HG03457 (cell line): ENCODE results near the gene TIGD3.

ENCODE experiments used
- ATAC-seq: cut with Tn5 transposase; IDR thresholded peaks from one replicate; pipeline ENCODE4 v1.9.1; 2021; ENCODE audit warnings: moderate number of reproducible peaks; ENCODE audit not compliant: unreplicated experiment

The TIGD3 gene, protein sequence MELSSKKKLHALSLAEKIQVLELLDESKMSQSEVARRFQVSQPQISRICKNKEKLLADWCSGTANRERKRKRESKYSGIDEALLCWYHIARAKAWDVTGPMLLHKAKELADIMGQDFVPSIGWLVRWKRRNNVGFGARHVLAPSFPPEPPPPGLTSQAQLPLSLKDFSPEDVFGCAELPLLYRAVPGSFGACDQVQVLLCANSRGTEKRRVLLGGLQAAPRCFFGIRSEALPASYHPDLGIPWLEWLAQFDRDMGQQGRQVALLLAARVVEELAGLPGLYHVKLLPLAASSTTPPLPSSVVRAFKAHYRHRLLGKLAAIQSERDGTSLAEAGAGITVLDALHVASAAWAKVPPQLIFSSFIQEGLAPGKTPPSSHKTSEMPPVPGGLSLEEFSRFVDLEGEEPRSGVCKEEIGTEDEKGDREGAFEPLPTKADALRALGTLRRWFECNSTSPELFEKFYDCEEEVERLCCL

GRCh38 chr11:65354265-65355012 is at the start of gene TIGD3:
TSS of gene TIGD3 (plus strand) at chr11:65354751. CDS start at chr11:65355809, 1,058 bp downstream.
- peak; percentile 65 for ATAC-seq

DNA sequence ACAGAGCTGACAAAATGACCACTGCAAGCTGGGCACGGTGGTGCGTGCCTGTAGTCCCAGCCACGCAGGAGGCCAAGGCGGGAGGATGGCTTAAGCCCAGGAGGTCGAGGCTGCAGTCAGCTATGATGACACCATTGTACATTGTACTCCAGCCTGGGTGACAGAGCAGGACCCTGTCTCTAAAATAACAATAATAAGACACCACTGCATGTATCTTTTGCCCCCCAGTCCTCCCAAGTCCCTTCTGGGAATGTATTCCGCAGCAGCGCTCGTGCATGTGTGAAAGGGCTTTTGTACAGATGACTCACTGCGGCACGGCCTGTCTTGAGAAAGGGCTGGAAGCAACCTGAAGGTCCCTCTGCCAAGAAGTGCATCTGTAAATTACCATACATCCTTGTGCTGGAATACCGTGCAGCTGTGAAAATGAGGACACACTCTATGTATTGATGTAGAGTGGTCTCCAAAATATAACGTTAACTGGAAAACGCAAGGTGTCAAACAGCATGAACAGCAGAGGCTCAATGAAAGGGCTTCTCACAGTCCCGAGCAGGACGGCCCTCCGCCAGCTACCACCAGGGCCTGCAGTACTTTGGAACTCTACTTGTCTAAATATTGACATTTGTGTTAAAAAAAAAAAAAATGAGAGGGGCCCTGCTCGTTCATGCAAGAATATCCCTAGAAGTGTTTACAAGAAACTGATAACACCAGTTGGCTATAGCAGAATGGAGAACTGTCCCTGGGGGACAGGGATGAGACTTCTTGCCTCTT is 48.9 kb upstream of the TIGD3 start:
- no peak for ATAC-seq

- no peak for ATAC-seq
Measured at GRCh38 chr11:65307298-65308229, 47.0 kb upstream of the TIGD3 start.

DNA sequence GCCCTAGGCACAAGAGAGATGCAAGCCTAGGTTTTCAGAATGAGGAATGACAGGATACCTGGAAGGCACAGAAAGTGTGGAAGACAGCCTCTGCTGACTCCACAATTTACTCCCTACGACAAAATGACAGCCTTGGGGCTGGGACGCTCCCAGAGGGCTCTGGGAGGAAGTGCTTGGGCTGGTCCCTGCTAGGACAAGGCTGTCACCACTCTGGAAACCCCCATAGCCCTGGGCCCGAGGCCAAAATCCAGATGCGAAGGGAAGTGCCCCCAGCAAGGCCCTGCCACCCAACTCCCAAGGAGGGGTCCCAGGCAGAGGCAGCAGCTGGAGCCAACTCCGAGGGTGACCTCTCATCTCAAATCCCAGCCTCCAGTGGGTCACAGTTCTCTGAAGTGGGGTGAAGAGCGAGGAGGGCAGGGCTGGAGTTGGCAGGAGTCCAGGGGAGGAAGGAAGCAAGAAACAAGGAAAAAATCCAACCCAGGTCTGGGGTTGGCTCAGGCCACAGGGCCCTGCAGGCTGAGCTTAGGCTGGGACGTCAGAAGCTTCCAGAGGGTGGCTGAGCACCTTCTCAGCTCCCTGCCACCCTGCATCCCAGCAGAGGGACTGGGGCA is 46.2 kb upstream of the TIGD3 start:
- ATAC-seq: no peak

DNA sequence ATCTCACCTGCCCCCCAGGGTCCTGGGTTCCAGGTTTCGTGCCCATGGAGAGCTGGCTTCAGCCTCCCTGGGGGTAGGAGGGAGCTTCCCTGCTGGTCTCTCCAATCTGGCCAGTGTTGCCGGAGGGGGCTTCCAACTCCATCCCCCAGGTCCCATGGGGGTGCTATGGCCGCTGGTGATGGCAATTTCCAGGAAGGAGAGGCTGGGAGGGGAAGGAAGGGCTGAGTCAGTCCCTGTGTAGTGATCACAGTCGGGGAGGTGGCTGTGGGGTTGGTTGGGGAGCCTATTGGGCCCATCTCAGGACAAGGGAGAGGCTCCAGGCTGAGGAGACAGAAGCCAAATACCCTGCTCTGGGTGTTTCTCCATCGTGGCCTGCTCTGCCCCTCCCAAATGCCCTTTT is 45.5 kb upstream of the TIGD3 start:
- ATAC-seq: no peak

DNA sequence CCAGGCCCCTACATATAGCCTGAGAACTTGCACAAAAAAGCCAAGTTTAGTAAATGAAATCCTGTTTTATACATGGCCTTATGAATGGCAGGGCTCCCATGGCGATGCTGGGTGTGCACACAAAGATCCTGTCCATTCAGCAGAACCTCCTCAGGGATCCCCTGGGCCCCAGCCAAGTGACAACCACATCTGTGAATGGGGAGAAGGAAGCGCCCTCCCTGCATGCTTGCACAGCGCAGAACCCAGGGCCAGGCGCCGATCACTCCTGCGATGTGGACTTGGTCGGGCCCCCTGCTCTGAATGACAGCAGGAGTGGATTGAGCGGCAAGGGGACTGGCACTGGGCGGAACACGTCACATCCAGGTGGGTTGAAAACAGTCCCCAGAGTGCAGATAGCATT is 44.3 kb upstream of the TIGD3 start:
- ATAC-seq: no peak

DNA sequence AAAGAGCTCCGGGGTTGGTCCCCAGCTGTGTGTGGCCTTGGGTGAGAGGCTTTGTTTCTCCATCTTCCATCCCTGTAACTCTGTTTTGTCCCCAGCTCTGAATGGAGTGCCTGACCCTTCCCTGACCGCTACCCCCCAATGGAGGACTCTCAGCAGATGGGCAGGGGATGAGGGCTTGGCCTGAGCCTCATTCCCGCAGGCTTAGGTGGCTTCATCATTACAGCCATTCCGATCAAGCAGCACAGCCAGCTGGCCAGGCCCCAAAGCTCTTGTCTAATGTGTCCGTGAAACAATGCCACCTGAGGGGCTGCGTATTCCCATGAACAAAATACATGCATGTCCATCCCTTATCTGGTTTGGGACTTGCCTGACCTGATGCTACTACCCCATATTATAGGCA is 43.8 kb upstream of the TIGD3 start:
- ATAC-seq: no peak

DNA sequence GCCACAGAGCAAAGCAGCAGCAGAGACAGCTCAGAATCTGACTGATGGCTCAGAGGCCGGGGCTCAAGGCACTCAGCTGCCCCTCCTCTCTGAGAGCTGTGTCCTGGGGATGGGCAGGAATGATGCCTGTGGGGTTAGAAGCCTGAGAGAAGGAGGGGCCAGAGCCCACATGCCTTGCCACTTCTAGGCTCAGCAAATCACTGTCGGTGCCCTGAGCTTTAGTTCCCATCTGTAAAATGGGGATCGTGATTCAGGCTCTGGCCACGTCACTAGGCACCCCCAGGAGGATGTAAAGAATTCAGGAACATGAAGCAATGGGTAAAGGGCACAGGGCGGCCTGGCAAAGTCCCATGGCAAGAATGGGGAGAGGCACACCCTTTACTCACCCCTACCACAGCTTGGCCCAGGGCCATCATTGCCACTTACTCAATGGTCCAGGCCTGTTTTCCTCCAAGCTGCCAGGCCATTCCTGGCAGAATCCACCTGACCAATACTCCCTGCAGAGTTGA is 43.3 kb upstream of the TIGD3 start:
- ATAC-seq: no peak

DNA sequence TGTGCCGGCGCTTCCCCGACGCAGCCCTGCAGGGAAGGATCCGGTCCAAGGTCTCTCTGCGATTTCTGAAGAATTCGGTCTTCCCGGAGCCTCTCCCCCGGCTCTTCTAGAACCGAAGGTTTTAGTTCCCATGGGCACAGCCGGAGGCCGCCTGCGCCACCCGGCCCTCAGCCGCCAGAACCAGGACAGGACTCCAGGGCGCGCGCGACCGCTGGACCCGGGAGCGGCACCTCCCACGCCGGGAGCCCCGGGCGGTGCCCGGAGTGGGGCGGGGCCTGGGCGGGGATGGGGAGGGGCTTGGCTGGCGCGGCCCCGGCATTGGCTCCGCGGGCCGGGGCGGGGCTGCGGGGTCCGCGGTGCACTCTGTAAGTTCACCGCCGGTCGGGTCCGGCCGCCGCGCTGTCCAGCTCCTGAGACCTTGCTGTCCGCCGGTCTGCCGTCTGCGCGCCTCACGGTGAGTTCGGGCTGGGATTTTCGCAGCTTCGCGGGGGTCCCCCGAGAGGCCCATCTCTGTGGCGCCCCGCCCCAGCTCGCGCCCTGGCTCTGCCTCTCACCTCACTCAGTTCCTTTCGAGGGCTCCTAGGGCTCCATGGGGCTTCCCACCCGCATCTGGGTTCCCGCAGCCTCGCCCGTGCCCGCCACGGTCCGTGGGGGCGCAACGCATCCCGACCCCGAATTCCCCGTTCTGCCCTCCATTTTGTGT is 39.9 kb upstream of the TIGD3 start, which contains the start of gene CDC42EP2:
Gene CDC42EP2, plus strand, starts transcription at position 366 of the 703 bp plus-strand sequence. CDS start 6,033 bp downstream, outside the sequence.
- ATAC-seq: peak; percentile 48

DNA sequence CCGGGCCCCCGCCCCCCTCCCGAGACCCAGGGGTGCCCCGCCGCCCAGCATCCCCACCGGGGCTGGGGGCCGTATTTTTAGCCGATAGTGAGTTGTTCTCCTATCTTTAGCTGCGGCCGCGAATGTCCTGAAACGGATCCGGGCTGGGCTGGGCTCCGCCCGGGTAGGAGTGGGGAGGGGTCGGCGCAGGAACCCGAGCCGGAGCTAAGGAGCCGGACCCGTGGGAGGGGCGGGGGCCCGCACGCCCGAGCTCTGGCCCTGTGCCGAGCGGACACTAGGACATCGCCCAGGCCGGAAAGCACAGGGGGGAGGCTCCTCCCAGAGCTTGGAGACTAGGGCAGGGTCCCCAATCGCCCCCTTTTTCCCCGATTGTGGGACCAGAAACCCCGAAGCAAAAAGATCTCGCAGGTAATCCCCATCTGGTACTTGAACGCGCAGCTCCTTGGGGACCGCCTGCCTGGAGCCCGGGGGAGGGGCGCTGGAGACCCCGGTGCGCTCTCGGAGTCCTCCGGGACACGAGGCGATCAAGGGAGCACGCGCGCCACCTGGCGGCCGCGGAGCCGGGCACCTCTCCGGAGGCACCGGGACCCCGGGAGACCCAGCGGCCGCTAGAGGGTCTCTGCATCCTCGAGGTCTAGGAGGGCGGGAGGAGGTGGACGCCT is 39.2 kb upstream of the TIGD3 start:
- no peak for ATAC-seq

DNA sequence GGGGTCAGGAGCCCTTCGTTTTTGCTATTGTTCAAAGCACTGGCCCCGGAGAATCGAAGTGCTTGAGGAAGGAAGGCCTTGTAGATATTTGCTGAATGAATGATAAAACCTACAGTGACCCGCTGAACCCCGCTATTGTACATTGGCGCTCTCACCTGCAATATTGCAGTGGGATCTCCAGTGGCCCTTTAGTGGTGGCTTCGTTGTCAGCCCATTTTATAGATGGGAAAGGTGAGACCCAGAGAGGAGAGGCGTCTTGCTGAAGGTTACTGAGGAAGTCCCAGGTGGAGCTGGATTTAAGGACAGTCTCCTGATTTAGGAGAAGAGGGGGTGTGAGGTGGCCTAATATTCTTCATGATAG is 38.7 kb upstream of the TIGD3 start:
- no peak for ATAC-seq

DNA sequence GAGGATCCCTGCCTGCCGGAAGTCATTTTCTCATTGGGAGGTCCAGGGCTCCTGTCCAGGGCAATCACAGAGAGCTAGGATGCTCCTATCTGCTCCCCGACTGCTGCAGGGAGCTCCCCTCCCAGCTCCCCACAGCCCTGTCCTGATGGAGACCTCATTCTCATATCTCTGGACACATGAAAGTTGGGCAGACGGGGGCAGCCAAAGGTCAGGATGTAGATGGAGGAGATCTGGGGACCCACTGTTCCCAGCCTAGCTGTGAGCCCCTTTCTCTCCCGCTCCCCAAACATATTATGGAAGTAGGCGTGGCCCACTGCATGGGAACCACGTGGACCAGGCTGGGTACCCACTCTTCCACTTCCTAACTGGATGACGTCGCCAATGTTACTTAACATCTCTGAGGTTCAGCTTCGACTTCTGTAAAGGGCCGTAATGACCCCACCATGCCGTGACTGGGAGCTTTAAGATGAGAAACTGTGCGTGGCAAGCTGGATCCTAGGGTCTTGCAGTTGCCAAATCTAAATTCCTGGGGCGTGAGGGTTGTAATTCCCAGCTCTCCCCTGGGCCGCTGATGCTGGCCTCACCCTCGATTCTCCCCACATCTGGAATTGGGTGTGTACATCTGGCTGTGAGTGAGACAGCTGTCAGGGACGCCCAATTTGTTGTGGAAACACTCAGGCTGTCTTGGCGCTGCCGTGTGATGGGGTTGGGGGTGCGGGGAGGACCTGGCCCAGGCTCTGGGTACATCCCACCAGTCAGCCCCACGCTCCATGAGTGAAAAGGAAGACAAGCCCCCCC is 38.1 kb upstream of the TIGD3 start:
- no peak for ATAC-seq

DNA sequence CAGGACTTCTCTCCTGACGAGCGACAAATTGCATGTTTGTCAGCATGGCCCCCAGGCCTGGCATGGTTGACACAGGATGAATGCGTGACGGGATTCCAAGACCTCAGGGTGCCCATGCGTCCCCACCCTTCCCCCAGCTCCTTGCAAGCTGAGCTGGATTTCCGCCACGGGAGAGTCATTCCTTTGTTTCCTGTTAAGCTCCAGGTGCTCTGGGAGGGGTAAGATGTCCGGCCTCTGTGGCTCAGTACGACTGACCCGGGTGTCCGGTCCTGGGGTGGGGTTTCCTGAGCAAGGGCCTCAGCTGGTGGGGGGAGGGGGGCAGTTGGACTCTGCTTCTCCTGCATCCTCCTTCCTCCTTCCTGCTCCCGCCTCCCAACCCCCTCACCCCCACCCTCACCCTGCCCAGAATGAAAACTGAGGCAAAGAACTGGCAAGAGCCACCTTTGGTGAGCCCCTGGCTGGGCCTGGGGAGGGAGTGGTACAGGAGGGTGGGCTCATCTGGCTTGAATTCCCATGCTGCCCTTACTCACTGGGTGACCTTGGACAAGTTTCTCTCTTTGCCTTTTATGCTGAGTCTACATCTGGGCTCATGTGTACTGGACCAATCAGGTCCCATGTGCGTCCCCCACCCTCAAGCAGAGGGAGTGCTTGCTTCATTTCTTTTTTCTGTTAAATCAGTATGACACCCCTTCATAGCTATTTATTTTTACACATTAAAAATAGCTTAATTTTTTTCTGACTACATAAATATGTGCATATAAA is 37.3 kb upstream of the TIGD3 start:
- ATAC-seq: no peak

- no peak for ATAC-seq
Measured at GRCh38 chr11:65320386-65321075, 34.0 kb upstream of the TIGD3 start.

DNA sequence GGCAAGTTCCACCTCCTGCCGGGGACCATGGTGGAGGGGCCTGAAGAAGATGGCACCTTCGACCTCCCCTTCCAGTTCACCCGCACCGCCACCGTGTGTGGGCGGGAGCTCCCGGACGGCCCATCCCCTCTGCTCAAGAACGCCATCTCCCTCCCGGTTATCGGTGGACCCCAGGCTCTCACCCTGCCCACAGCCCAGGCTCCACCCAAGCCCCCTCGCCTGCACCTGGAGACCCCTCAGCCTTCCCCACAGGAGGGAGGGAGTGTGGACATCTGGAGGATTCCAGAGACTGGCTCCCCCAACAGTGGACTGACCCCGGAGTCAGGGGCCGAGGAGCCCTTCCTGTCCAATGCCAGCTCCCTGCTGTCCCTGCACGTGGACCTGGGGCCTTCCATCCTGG is 33.5 kb upstream of the TIGD3 start:
- ATAC-seq: no peak

GRCh38 chr11:65321828-65322485 is 32.6 kb upstream of the TIGD3 start:
- ATAC-seq: no peak
